Esophagus squamous epithelium (tissue), 5 donors: ENCODE data around the gene TMUB1. TPM values are rescaled to one million over a fixed set of nuclear protein-coding genes. Genes with fewer than 3 reads are reported as not detected.

Experiments used
- DNase-seq: peaks from one replicate; lab custom pipeline; 2025; lab: John Stamatoyannopoulos, UW
- H3K27ac ChIP-seq, 4 donors: fragments of 200-600 bp; sonication (generic); one replicate each; pipeline ENCODE4 v1.5.1; 2016 to 2019; ENCODE audit warnings: mild to moderate bottlenecking in 1 of 4
- H3K27me3 ChIP-seq, 4 donors: fragments of 200-600 bp; sonication (generic); 1 replicate in 3 of 4; 2 replicates in 1 of 4; pipeline versions ENCODE4 v1.5.1 to v1.6.0; 2017 to 2021; ENCODE audit warnings: antibody characterized with exemption in 1 of 4
- H3K36me3 ChIP-seq, 3 donors: fragments of 200-600 bp; sonication (generic); one replicate each; pipeline ENCODE4 v1.5.1; 2016 to 2019
- H3K4me1 ChIP-seq, 3 donors: fragments of 200-600 bp; sonication (generic); one replicate each; pipeline ENCODE4 v1.5.1; 2017 to 2019
- H3K4me3 ChIP-seq, 4 donors: fragments of 200-600 bp; sonication (generic); 1 replicate in 3 of 4; 2 replicates in 1 of 4; pipeline ENCODE4 v1.5.1; 2016 to 2019; ENCODE audit warnings: mild to moderate bottlenecking in 2 of 4, moderate library complexity in 1 of 4
- H3K9me3 ChIP-seq, 3 donors: fragments of 200-600 bp; sonication (generic); one replicate each; pipeline ENCODE4 v1.5.1; 2016 to 2019
- POLR2A ChIP-seq, 4 donors: fragments of 450-650 bp; IDR thresholded peaks; one replicate each; pipeline ENCODE4 v1.6.1; 2017; ENCODE audit warnings: antibody characterized with exemption in 4 of 4, mild to moderate bottlenecking in 4 of 4, moderate library complexity in 3 of 4
- WGBS, 2 donors: methylation state at CpG; one replicate each; pipeline ENCODE4 v1.1.5; 2018; 5-methylcytosine and 5-hydroxymethylcytosine counted together
- intact Hi-C: fragments of 100-400 bp; cut with DNase I; formaldehyde crosslinking; loops from one replicate; pipeline ENCODE4 v1.15.0; 2022
- total RNA-seq, 4 donors: library from RNA; depleted of rRNA; stranded (reverse); fragments of >200 nt; gene quantifications; one replicate each; pipeline ENCODE4 v1.1.0, GENCODE V29; 2016
- TF ChIP-seq, protein P1 (sequence below), 6 experiments: fragments of 450-650 bp in 4 of 6; fragments of 200-600 bp in 2 of 6; sonication (generic) in 2 of 6; IDR thresholded peaks; one replicate each; pipeline ENCODE4 v1.5.1; 2016 to 2019; ENCODE audit warnings: antibody characterized with exemption in 6 of 6, mild to moderate bottlenecking in 4 of 6, moderate library complexity in 4 of 6
- donor health status: DM: yes; HTN: yes; CAD: no.

Gene TMUB1
- total RNA-seq, 4 donors from 2014 or later, result 28.4 to 51.0 (median 35.2) TPM

DNA sequence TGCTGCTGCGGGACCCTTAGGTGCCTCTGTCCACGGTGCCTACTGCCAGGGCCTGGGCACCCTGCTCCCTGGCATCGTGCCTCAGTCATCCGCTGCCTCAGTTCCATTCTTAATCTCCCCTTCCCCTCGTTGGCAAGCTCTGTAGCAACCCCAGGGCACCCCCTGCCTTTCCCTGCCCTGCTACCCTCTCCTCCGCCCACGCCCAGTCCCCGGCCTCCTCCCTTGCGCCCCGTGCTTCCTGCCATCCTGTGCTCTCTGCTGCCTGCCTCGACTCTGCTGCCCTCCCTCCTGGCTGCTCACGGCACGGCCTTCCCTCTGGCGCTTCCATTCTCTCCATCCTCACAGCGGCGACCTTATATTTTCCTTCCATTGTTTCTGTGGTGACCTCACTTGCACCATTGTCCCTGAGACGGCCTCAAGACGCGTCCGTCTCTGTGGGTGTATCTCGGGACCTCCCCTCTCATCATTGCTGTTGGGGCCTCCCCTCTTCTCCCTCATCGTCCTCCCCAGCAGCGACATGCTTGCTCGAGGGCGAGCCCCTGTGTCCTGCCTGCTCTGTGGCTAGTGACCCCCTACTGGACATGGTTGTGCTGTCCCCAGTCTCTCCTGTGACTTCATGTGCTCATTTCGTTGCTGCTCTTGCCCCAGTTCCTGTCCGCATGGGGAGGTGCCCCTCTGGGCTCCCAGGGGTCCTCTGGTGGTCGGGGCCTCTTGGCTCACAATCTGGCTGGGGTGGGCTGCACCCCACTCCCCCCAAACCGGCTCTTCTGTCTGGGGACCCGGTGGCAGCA lies 38.3 kb upstream of the TMUB1 start:
- H3K9me3 ChIP-seq, result no peaks in the 10 kb centered on the region
- 81 to 85% methylated on average over 22 to 28 of the region's 30 CpGs for WGBS, 2 donors
- H3K27me3 ChIP-seq, result no peaks in the 10 kb centered on the region
- DNase-seq, result no peak
- peaks cover 30 to 89% (median 53%) of the 10 kb centered on the region in 3 donors for H3K36me3 ChIP-seq
- H3K4me1 ChIP-seq, result peaks cover 24 to 48% (median 25%) of the 10 kb centered on the region in 3 donors
- H3K27ac ChIP-seq, result no peak overlapping the region
- intact Hi-C loops, result loop anchor here (5.0 kb wide), 1 partner anchor 51 kb away; no protein-coding TSS in a partner anchor
- no peak overlapping the region for H3K4me3 ChIP-seq
- TF ChIP-seq, protein P1, sequence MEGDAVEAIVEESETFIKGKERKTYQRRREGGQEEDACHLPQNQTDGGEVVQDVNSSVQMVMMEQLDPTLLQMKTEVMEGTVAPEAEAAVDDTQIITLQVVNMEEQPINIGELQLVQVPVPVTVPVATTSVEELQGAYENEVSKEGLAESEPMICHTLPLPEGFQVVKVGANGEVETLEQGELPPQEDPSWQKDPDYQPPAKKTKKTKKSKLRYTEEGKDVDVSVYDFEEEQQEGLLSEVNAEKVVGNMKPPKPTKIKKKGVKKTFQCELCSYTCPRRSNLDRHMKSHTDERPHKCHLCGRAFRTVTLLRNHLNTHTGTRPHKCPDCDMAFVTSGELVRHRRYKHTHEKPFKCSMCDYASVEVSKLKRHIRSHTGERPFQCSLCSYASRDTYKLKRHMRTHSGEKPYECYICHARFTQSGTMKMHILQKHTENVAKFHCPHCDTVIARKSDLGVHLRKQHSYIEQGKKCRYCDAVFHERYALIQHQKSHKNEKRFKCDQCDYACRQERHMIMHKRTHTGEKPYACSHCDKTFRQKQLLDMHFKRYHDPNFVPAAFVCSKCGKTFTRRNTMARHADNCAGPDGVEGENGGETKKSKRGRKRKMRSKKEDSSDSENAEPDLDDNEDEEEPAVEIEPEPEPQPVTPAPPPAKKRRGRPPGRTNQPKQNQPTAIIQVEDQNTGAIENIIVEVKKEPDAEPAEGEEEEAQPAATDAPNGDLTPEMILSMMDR (IDR thresholded peaks at IDR 0.05), result no peak
- TF ChIP-seq POLR2A (IDR thresholded peaks at IDR 0.05), result no peak

- 83 to 100% methylated on average over 1 to 12 of the region's 22 CpGs for whole genome bisulfite sequencing, 2 donors
- Histone ChIP-seq H3K4me3 (no peak overlapping the region), H3K27me3 (no peaks in the 10 kb centered on the region), H3K27ac (no peak overlapping the region), H3K4me1 (peaks cover 17 to 48% (median 24%) of the 10 kb centered on the region in 3 donors), H3K36me3 (peaks cover 30 to 87% (median 53%) of the 10 kb centered on the region in 3 donors), H3K9me3 (no peaks in the 10 kb centered on the region)
- intact Hi-C loops, result loop anchor here (5.0 kb wide), 1 partner anchor 51 kb away; no protein-coding TSS in a partner anchor
- no peak for DNase-seq
- TF ChIP-seq, protein P1 (IDR thresholded peaks at IDR 0.05), result no peak
Observed at GRCh38 chr7:151120896-151121295, 37.6 kb upstream of the TMUB1 start.

DNA sequence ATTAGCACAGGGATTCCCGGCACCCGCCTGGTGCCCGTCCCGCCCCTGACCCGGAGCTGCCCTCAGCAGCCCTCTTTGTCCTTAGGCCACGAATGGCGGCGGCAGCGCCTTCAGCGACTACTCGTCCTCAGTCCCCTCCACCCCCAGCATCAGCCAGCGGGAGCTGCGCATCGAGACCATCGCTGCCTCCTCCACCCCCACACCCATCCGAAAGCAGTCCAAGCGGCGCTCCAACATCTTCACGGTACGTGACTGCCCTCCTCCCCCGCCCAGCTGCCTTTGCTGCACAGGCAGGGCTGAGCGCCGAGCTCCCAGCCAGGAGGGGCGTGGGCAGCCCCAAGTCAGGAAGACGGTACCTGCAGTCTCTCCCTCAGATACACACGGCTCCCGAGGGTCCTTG lies 36.6 kb upstream of the TMUB1 start:
- no peak for DNase-seq
- Histone ChIP-seq H3K9me3 (no peaks in the 10 kb centered on the region), H3K36me3 (peaks cover 30 to 81% (median 53%) of the 10 kb centered on the region in 3 donors), H3K27ac (no peak overlapping the region), H3K27me3 (no peaks in the 10 kb centered on the region), H3K4me3 (no peak overlapping the region), H3K4me1 (peaks cover 7 to 44% (median 14%) of the 10 kb centered on the region in 3 donors)
- 67 to 92% methylated on average over 2 to 13 of the region's 27 CpGs for WGBS, 2 donors
- TF ChIP-seq, protein P1 (IDR thresholded peaks at IDR 0.05), result no peak
- TF ChIP-seq POLR2A (IDR thresholded peaks at IDR 0.05), result no peak
- intact Hi-C loops, result loop anchor here (5.0 kb wide), 1 partner anchor 52 kb away; no protein-coding TSS in a partner anchor

GRCh38 chr7:151119055-151119415 lies 35.7 kb upstream of the TMUB1 start:
- Histone ChIP-seq H3K4me1 (peaks cover 11 to 40% (median 11%) of the 10 kb centered on the region in 3 donors), H3K4me3 (no peak overlapping the region), H3K9me3 (no peaks in the 10 kb centered on the region), H3K27me3 (no peaks in the 10 kb centered on the region), H3K36me3 (peaks cover 30 to 72% (median 45%) of the 10 kb centered on the region in 3 donors), H3K27ac (no peak overlapping the region)
- no peak for TF ChIP-seq POLR2A (IDR thresholded peaks at IDR 0.05)
- TF ChIP-seq, protein P1 (IDR thresholded peaks at IDR 0.05), result no peak
- intact Hi-C loops, result no loop called here
- 93 to 97% methylated on average over 5 to 9 of the region's 13 CpGs for WGBS, 2 donors
- no peak for DNase-seq
